Loucy (cell line): ENCODE measurements around the gene ATXN7L2.

Experiments used
- H2AFZ ChIP-seq: fragments of 200-600 bp; sonication (generic); 2 replicates; pipeline ENCODE4 v1.6.0; 2016; ENCODE audit warnings: antibody characterized with exemption, mild to moderate bottlenecking, low read length, moderate library complexity
- H3F3A ChIP-seq: fragments of 200-600 bp; 2 replicates; pipeline ENCODE4 v1.6.0; 2016; ENCODE audit warnings: antibody characterized with exemption, low read depth, mild to moderate bottlenecking
- H3K27me3 ChIP-seq: fragments of 200-600 bp; sonication (generic); 2 replicates; pipeline ENCODE4 v1.6.1; 2014; ENCODE audit warnings: low read length, mild to moderate bottlenecking; ENCODE audit not compliant: insufficient read depth, poor library complexity, severe bottlenecking
- H3K36me3 ChIP-seq: fragments of 200-600 bp; sonication (generic); 2 replicates; pipeline ENCODE4 v1.6.1; 2016; ENCODE audit warnings: low read length; ENCODE audit not compliant: insufficient read depth
- H3K4me1 ChIP-seq: fragments of 200-600 bp; sonication (generic); 2 replicates; pipeline ENCODE4 v1.5.1; 2014; ENCODE audit warnings: low read length, mild to moderate bottlenecking; ENCODE audit not compliant: insufficient read depth, poor library complexity, severe bottlenecking
- H3K4me2 ChIP-seq: fragments of 200-600 bp; sonication (generic); 2 replicates; pipeline ENCODE4 v1.6.0; 2014; ENCODE audit warnings: antibody characterized with exemption, low read length, low read depth, mild to moderate bottlenecking; ENCODE audit not compliant: poor library complexity, severe bottlenecking
- H3K4me3 ChIP-seq: fragments of 200-600 bp; sonication (generic); 2 replicates; pipeline ENCODE4 v1.5.1; 2014; ENCODE audit warnings: low read length, mild to moderate bottlenecking, mixed read lengths; ENCODE audit not compliant: poor library complexity, severe bottlenecking
- H3K79me2 ChIP-seq: fragments of 200-600 bp; sonication (generic); 2 replicates; pipeline ENCODE4 v1.6.1; 2014; ENCODE audit warnings: low read length; ENCODE audit not compliant: insufficient read depth
- H3K9ac ChIP-seq: fragments of 200-600 bp; sonication (generic); 2 replicates; pipeline ENCODE4 v1.6.0; 2014; ENCODE audit warnings: mild to moderate bottlenecking, low read depth, low read length, moderate library complexity; ENCODE audit not compliant: poor library complexity, severe bottlenecking
- H3K9me2 ChIP-seq: fragments of 200-600 bp; sonication (generic); replicated peaks from 2 replicates; pipeline ENCODE4 v1.6.1; 2016; ENCODE audit warnings: low read depth, low read length, mixed read lengths
- H3K9me3 ChIP-seq: fragments of 200-600 bp; sonication (generic); 2 replicates; pipeline ENCODE4 v1.6.1; 2014; ENCODE audit warnings: mild to moderate bottlenecking, antibody characterized with exemption, low read length, low read depth; ENCODE audit not compliant: insufficient read depth
- H4K20me1 ChIP-seq: fragments of 200-600 bp; sonication (generic); 2 replicates; pipeline ENCODE4 v1.6.0; 2014; ENCODE audit warnings: antibody characterized with exemption, low read length, mild to moderate bottlenecking; ENCODE audit not compliant: insufficient read depth, poor library complexity, severe bottlenecking
- CTCF ChIP-seq: fragments of 200-600 bp; sonication (generic); conservative IDR thresholded peaks from 2 replicates; pipeline ENCODE4 v1.5.1; 2014; ENCODE audit warnings: mild to moderate bottlenecking, antibody characterized with exemption, low read length
- EZH2phosphoT487 ChIP-seq: fragments of 200-600 bp; IDR thresholded peaks from 2 replicates; pipeline ENCODE4 v1.6.1; 2018; ENCODE audit warnings: antibody characterized with exemption, mild to moderate bottlenecking, moderate library complexity, borderline replicate concordance

ATXN7L2 gene

DNA sequence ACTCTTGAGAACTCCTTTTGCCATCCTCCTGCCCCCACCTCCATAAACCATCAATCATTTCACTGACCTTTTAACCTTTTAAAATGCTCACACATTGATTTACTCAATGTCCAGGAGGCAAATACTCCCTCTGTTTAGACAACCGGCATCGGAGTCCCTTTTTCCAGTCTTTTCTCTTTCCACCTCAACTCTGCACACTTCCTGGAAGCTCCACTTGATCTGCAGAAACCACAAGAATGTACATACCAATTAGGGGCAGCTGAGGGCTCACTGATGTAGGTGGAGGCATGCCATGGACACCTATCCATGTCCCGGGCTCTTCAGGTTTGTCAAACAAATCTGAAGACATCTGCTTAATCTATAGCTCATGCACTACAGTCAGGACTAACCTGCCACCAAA lies 31.1 kb downstream of the ATXN7L2 start:
- Histone ChIP-seq H3K9me3 (no peaks in the 10 kb centered on the region), H3K4me3 (no peak overlapping the region), H3K9ac (no peak overlapping the region), H3K79me2 (no peaks in the 10 kb centered on the region), H4K20me1 (no peaks in the 10 kb centered on the region), H3K36me3 (no peaks in the 10 kb centered on the region), H2AFZ (no peak overlapping the region), H3F3A (no peaks in the 10 kb centered on the region), H3K4me2 (no peak overlapping the region), H3K4me1 (peaks cover 5% of the 10 kb centered on the region), H3K9me2 (no peaks in the 10 kb centered on the region), H3K27me3 (no peaks in the 10 kb centered on the region)
- TF ChIP-seq EZH2phosphoT487: no peak
- TF ChIP-seq CTCF: no peak

DNA sequence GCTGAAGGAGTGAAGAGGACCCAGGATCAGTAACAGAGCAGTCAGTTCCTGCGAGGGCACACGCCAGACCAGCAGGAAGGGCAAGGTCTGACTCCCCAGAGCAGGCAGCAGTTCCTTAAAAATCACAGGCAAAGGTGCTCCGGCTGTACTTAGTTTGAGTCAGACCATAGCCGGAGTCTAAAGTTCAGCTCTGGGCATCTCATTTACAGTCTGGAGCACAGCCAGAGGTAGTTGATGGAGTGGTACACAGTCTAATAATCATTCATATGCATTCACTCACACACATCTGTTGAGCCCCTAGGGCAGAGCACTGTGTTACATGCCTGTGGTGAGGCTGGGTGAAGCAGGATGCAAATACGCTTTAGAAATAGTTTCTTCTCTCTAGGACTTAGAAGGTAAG lies 33.2 kb downstream of the ATXN7L2 start:
- H3K9me3 ChIP-seq: no peaks in the 10 kb centered on the region
- no peaks in the 10 kb centered on the region for H3F3A ChIP-seq
- no peaks in the 10 kb centered on the region for H3K9me2 ChIP-seq
- no peak overlapping the region for H2AFZ ChIP-seq
- no peak overlapping the region for H3K4me3 ChIP-seq
- H3K79me2 ChIP-seq: no peaks in the 10 kb centered on the region
- H4K20me1 ChIP-seq: no peaks in the 10 kb centered on the region
- H3K9ac ChIP-seq: no peak overlapping the region
- no peaks in the 10 kb centered on the region for H3K4me1 ChIP-seq
- H3K4me2 ChIP-seq: no peak overlapping the region
- no peaks in the 10 kb centered on the region for H3K36me3 ChIP-seq
- no peaks in the 10 kb centered on the region for H3K27me3 ChIP-seq
- TF ChIP-seq EZH2phosphoT487 (no peak), CTCF (no peak)

- Histone ChIP-seq H3K4me2 (no peak overlapping the region), H2AFZ (no peak overlapping the region), H4K20me1 (no peaks in the 10 kb centered on the region), H3K4me3 (no peak overlapping the region), H3K36me3 (no peaks in the 10 kb centered on the region), H3F3A (no peaks in the 10 kb centered on the region), H3K9me3 (no peaks in the 10 kb centered on the region), H3K27me3 (no peaks in the 10 kb centered on the region), H3K9me2 (no peaks in the 10 kb centered on the region), H3K4me1 (no peaks in the 10 kb centered on the region), H3K9ac (no peak overlapping the region), H3K79me2 (no peaks in the 10 kb centered on the region)
- TF ChIP-seq CTCF: no peak
- TF ChIP-seq EZH2phosphoT487: no peak
Observed at GRCh38 chr1:109517337-109517736, 33.6 kb downstream of the ATXN7L2 start.
